Liver (tissue), 9 donors: ENCODE measurements around the gene EFCAB12. TPM values are rescaled to one million over a fixed set of nuclear protein-coding genes. Genes with fewer than 3 reads are reported as not detected.

Experiments used
- DNase-seq: peaks from one replicate; pipeline ENCODE4 v3.0.0-alpha.2; 2017; ENCODE audit warnings: low spot score
- H3K27ac ChIP-seq, 2 donors: one replicate each; pipeline ENCODE4 v1.7.0; 2013; ENCODE audit warnings: inconsistent platforms in 2 of 2, low read length in 2 of 2, control low read depth in 1 of 2, low read depth in 1 of 2, mild to moderate bottlenecking in 1 of 2
- H3K27me3 ChIP-seq, 4 donors: one replicate each; pipeline versions ENCODE4 v1.6.1 to v1.7.0; 2013; ENCODE audit warnings: low read length in 3 of 4, inconsistent platforms in 1 of 4, mild to moderate bottlenecking in 1 of 4, moderate library complexity in 1 of 4; ENCODE audit not compliant: control insufficient read depth in 4 of 4, insufficient read depth in 4 of 4
- H3K36me3 ChIP-seq, 4 donors: one replicate each; pipeline versions ENCODE4 v1.6.1 to v1.7.0; 2013; ENCODE audit warnings: low read length in 3 of 4, mild to moderate bottlenecking in 3 of 4, low read depth in 1 of 4, moderate library complexity in 1 of 4; ENCODE audit not compliant: control insufficient read depth in 4 of 4, insufficient read depth in 3 of 4
- H3K4me1 ChIP-seq, 4 donors: one replicate each; pipeline versions ENCODE4 v1.6.1 to v1.7.0; 2013; ENCODE audit warnings: low read length in 3 of 4, mild to moderate bottlenecking in 3 of 4, moderate library complexity in 1 of 4; ENCODE audit not compliant: control insufficient read depth in 4 of 4, insufficient read depth in 4 of 4
- H3K4me3 ChIP-seq, 3 donors: one replicate each; pipeline versions ENCODE4 v1.6.1 to v1.7.0; 2013; ENCODE audit warnings: low read length in 3 of 3, control low read depth in 1 of 3, low read depth in 1 of 3, mild to moderate bottlenecking in 1 of 3
- H3K9ac ChIP-seq, 2 donors: one replicate each; pipeline ENCODE4 v1.7.0; 2013; ENCODE audit warnings: low read length in 2 of 2, mild to moderate bottlenecking in 2 of 2, moderate library complexity in 2 of 2, control low read depth in 1 of 2, low read depth in 1 of 2
- H3K9me3 ChIP-seq, 4 donors: one replicate each; pipeline versions ENCODE4 v1.6.1 to v1.7.0; 2013; ENCODE audit warnings: low read length in 3 of 4; ENCODE audit not compliant: control insufficient read depth in 4 of 4
- EGR1 ChIP-seq, 2 donors: IDR thresholded peaks; 2 replicates each; pipeline ENCODE4 v1.6.1; 2016 to 2018; ENCODE audit warnings: antibody characterized with exemption in 2 of 2, low read depth in 2 of 2
- FOXA1 ChIP-seq: IDR thresholded peaks from 2 replicates; pipeline ENCODE4 v1.6.1; 2016; ENCODE audit warnings: antibody characterized with exemption
- FOXA2 ChIP-seq: IDR thresholded peaks from 2 replicates; pipeline ENCODE4 v1.6.1; 2016; ENCODE audit warnings: antibody characterized with exemption
- GABPA ChIP-seq, 2 donors: IDR thresholded peaks in 1 of 2; conservative IDR thresholded peaks in 1 of 2; 2 replicates each; pipeline ENCODE4 v1.6.1; 2016; ENCODE audit warnings: antibody characterized with exemption in 2 of 2, mild to moderate bottlenecking in 1 of 2, moderate library complexity in 1 of 2
- HNF4A ChIP-seq, 2 donors: conservative IDR thresholded peaks; 2 replicates each; pipeline ENCODE4 v1.6.1; 2016; ENCODE audit warnings: antibody characterized with exemption in 2 of 2, mild to moderate bottlenecking in 2 of 2
- HNF4G ChIP-seq: IDR thresholded peaks from 2 replicates; pipeline ENCODE4 v1.6.1; 2016; ENCODE audit warnings: antibody characterized with exemption
- JUND ChIP-seq, 2 donors: IDR thresholded peaks; 2 replicates each; pipeline ENCODE4 v1.6.1; 2016; ENCODE audit warnings: antibody characterized with exemption in 2 of 2
- NR2F2 ChIP-seq: IDR thresholded peaks from 2 replicates; pipeline ENCODE4 v1.6.1; 2016; ENCODE audit warnings: antibody characterized with exemption
- RAD21 ChIP-seq, 2 donors: IDR thresholded peaks; 2 replicates each; pipeline ENCODE4 v1.6.1; 2016; ENCODE audit warnings: antibody characterized with exemption in 2 of 2, mild to moderate bottlenecking in 2 of 2
- REST ChIP-seq: IDR thresholded peaks from 2 replicates; pipeline ENCODE4 v1.6.1; 2016; ENCODE audit warnings: antibody characterized with exemption, mild to moderate bottlenecking
- RXRA ChIP-seq, 2 donors: IDR thresholded peaks; 2 replicates each; pipeline ENCODE4 v1.6.1; 2017 to 2018; ENCODE audit warnings: antibody characterized with exemption in 2 of 2, mild to moderate bottlenecking in 1 of 2
- SP1 ChIP-seq: IDR thresholded peaks from 2 replicates; pipeline ENCODE4 v1.6.1; 2018; ENCODE audit warnings: antibody characterized with exemption, mild to moderate bottlenecking
- TAF1 ChIP-seq: conservative IDR thresholded peaks from 2 replicates; pipeline ENCODE4 v1.6.1; 2016; ENCODE audit warnings: antibody characterized with exemption, mild to moderate bottlenecking
- YY1 ChIP-seq: IDR thresholded peaks from 2 replicates; pipeline ENCODE4 v1.6.1; 2016; ENCODE audit warnings: antibody characterized with exemption, mild to moderate bottlenecking
- ZBTB33 ChIP-seq: IDR thresholded peaks from 2 replicates; pipeline ENCODE4 v1.6.1; 2016; ENCODE audit warnings: antibody characterized with exemption
- WGBS: extraction: QIAGEN DNeasy Blood & Tissue Kit; methylation state at CpG from one replicate; pipeline ENCODE4 v1.1.7; 2013; 5-methylcytosine and 5-hydroxymethylcytosine counted together
- polyA plus RNA-seq, 2 donors: library from polyadenylated mRNA; stranded (reverse) in 1 of 2; unstranded in 1 of 2; fragments of 200-250 nt in 1 of 2; fragments of >200 nt in 1 of 2; fragmentation: Nextera tagmentation in 1 of 2; extraction: Ambion mirVana in 1 of 2; gene quantifications; one replicate each; pipeline versions ENCODE4 v1.2.1 to v1.2.3, GENCODE V29; 2013 to 2015
- total RNA-seq, 2 donors: library from RNA; depleted of rRNA; stranded (reverse); fragments of >200 nt; gene quantifications; one replicate each; pipeline ENCODE4 v1.2.3, GENCODE V29; 2014
- TF ChIP-seq, protein P1 (sequence below): fragments of 150-350 bp; IDR thresholded peaks from 2 replicates; pipeline ENCODE4 v1.5.1; 2017; ENCODE audit warnings: improper control_type of control experiment, low read depth, low read length; ENCODE audit not compliant: missing input control
- TF ChIP-seq, protein P2 (sequence below): IDR thresholded peaks from 2 replicates; pipeline ENCODE4 v1.6.1; 2016; ENCODE audit warnings: antibody characterized with exemption
- donor health status: healthy.
- donor health status: healthy.
- donor health status: healthy.
- donor health status: healthy.
- donor health status: healthy.

EFCAB12 gene
- total and polyA plus RNA-seq, 4 donors: 0.37 to 2.4 (median 0.65) TPM

DNA sequence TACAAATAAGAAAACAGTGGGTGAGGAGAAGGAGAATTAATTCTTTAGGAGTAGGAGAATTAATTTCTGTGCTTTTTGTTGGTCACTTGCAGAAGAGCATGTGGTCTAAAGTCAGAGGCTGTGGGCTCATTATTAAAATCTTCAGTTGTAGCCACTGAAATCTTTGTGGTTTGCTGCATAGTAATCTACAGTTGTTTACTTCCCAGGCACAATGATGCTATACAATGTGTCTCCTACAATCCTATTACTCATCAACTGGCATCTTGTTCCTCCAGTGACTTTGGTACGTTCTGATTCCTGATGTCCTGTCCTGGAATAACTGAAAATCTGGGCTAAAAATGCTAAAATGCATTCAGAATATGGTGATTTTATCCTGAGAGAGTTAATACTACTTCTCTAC lies 32.6 kb upstream of the EFCAB12 start:
- H3K9me3 ChIP-seq: no peaks in the 10 kb centered on the region
- 89% methylated on average over 1 of the region's 1 CpG for WGBS
- peaks cover 5 to 20% (median 15%) of the 10 kb centered on the region in 4 donors for H3K4me1 ChIP-seq
- DNase-seq: no peak
- no peak overlapping the region for H3K9ac ChIP-seq
- H3K4me3 ChIP-seq: no peak overlapping the region
- peak overlapping the region in 1 of 2 donors; percentile 18 for H3K27ac ChIP-seq
- peaks cover 0 to 6% (median under 1%) of the 10 kb centered on the region in 4 donors for H3K36me3 ChIP-seq
- no peaks in the 10 kb centered on the region for H3K27me3 ChIP-seq
- TF ChIP-seq, protein P1, sequence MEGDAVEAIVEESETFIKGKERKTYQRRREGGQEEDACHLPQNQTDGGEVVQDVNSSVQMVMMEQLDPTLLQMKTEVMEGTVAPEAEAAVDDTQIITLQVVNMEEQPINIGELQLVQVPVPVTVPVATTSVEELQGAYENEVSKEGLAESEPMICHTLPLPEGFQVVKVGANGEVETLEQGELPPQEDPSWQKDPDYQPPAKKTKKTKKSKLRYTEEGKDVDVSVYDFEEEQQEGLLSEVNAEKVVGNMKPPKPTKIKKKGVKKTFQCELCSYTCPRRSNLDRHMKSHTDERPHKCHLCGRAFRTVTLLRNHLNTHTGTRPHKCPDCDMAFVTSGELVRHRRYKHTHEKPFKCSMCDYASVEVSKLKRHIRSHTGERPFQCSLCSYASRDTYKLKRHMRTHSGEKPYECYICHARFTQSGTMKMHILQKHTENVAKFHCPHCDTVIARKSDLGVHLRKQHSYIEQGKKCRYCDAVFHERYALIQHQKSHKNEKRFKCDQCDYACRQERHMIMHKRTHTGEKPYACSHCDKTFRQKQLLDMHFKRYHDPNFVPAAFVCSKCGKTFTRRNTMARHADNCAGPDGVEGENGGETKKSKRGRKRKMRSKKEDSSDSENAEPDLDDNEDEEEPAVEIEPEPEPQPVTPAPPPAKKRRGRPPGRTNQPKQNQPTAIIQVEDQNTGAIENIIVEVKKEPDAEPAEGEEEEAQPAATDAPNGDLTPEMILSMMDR: no peak
- no peak for TF ChIP-seq NR2F2
- TF ChIP-seq, protein P2, sequence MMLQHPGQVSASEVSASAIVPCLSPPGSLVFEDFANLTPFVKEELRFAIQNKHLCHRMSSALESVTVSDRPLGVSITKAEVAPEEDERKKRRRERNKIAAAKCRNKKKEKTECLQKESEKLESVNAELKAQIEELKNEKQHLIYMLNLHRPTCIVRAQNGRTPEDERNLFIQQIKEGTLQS: no peak
- no peak for TF ChIP-seq FOXA2
- TF ChIP-seq ZBTB33: no peak
- no peak for TF ChIP-seq GABPA (IDR thresholded peaks at IDR 0.05 in 1 of 2, conservative IDR thresholded peaks at IDR 0.05 in 1 of 2)
- no peak for TF ChIP-seq RAD21 (IDR thresholded peaks at IDR 0.05)
- TF ChIP-seq FOXA1: no peak
- TF ChIP-seq RXRA (IDR thresholded peaks at IDR 0.05): no peak
- TF ChIP-seq REST: no peak
- TF ChIP-seq EGR1 (IDR thresholded peaks at IDR 0.05; ENCODE audit: low read depth in 2 of 2): no peak
- TF ChIP-seq HNF4A (conservative IDR thresholded peaks at IDR 0.05): no peak
- TF ChIP-seq HNF4G: no peak
- TF ChIP-seq SP1: no peak

- Histone ChIP-seq H3K9me3 (no peaks in the 10 kb centered on the region), H3K4me3 (no peak overlapping the region), H3K27ac (no peak overlapping the region), H3K36me3 (peaks cover 0 to 7% (median under 1%) of the 10 kb centered on the region in 4 donors), H3K9ac (no peak overlapping the region), H3K27me3 (no peaks in the 10 kb centered on the region), H3K4me1 (peaks cover 5 to 20% (median 15%) of the 10 kb centered on the region in 4 donors)
- 96% methylated on average over 2 of the region's 2 CpGs for WGBS
- no peak for DNase-seq
- TF ChIP-seq NR2F2 (no peak), SP1 (no peak), JUND (IDR thresholded peaks at IDR 0.05) (no peak), RXRA (IDR thresholded peaks at IDR 0.05) (no peak), REST (no peak), FOXA1 (no peak), TAF1 (no peak), YY1 (no peak), HNF4A (conservative IDR thresholded peaks at IDR 0.05) (no peak), GABPA (IDR thresholded peaks at IDR 0.05 in 1 of 2, conservative IDR thresholded peaks at IDR 0.05 in 1 of 2) (no peak), RAD21 (IDR thresholded peaks at IDR 0.05) (no peak)
- TF ChIP-seq, protein P1: no peak
- TF ChIP-seq, protein P2: no peak
Observed at GRCh38 chr3:129460572-129460971, 32.1 kb upstream of the EFCAB12 start.
